ENCODE measurements around the gene C2orf72. TPM values are rescaled to one million over a fixed set of nuclear protein-coding genes. Genes with fewer than 3 reads are reported as not detected.

The C2orf72 gene
- total and polyA plus RNA-seq, 2 donors (not counting 3 experiments of a cell fraction or from before 2014, with no cell fraction given) = 0.01 to 0.11 TPM

- no peaks in the 10 kb centered on the region for H3K9me3 ChIP-seq (replicated peaks; ENCODE audit: control insufficient read depth, insufficient read depth, low read length)
- no peaks in the 10 kb centered on the region for H3K36me3 ChIP-seq (ENCODE audit: control insufficient read depth in 2 of 2, extremely low read depth in 1 of 2, insufficient read depth in 2 of 2, low read length in 2 of 2)
- dilution Hi-C loops (cut with MboI; ENCODE audit: extremely low pct_ligation_motif_present, low sequenced_read_pairs) = no loop called here
- BruUV-seq (replicated peaks) = no TSS peak
- POLR2A ChIA-PET = no interaction called here
- FAIRE-seq (no peak), DNase-seq (ENCODE audit: low read depth, low spot score) (no peak)
- no peaks in the 10 kb centered on the region for H3K4me1 ChIP-seq (ENCODE audit: control insufficient read depth, extremely low read depth, insufficient read depth, low read length)
- intact Hi-C loops (cut with micrococcal nuclease) = no loop called here
- H3K27ac ChIP-seq (ENCODE audit: insufficient read depth, low read depth, low read length) = no peak overlapping the region
- no peak overlapping the region for H3K4me3 ChIP-seq (replicated peaks in 1 of 3; ENCODE audit: insufficient read depth in 1 of 3, low read depth in 1 of 3, low read length in 3 of 3)
- no peak overlapping the region for H3K4me2 ChIP-seq (ENCODE audit: insufficient read depth, low read length)
- H3K79me2 ChIP-seq (ENCODE audit: control insufficient read depth, insufficient read depth, low read length) = no peaks in the 10 kb centered on the region
- H3K9ac ChIP-seq (replicated peaks; ENCODE audit: extremely low read depth, insufficient read depth, low read length) = no peak overlapping the region
- peaks cover 7 to 9% of the 10 kb centered on the region in 2 experiments for H3K27me3 ChIP-seq (ENCODE audit: control insufficient read depth in 2 of 2, insufficient read depth in 2 of 2, low read length in 2 of 2)
- no peak overlapping the region for H2AFZ ChIP-seq (ENCODE audit: low read depth, low read length)
- H4K20me1 ChIP-seq (replicated peaks; ENCODE audit: control insufficient read depth, extremely low read depth, insufficient read depth, low read length) = no peaks in the 10 kb centered on the region
- CTCF ChIA-PET = interaction anchor here (1.0 kb wide), 1 partner anchor 12 kb away, joined by 3 read pairs; no protein-coding TSS in a partner anchor
- TF ChIP-seq EZH2 (IDR thresholded peaks at IDR 0.05; ENCODE audit: borderline replicate concordance, low read depth, low read length, severe bottlenecking) (no peak), JUN (IDR thresholded peaks at IDR 0.05; ENCODE audit: borderline replicate concordance, insufficient read depth, insufficient read length, low read depth) (no peak), CTCF (IDR thresholded peaks at IDR 0.05; ENCODE audit: extremely low read depth in 1 of 2, insufficient read depth in 1 of 2, low read depth in 1 of 2, low read length in 2 of 2) (no peak), POLR2AphosphoS5 (IDR thresholded peaks at IDR 0.05; ENCODE audit: insufficient read depth, low read depth, low read length) (no peak), POLR2A (IDR thresholded peaks at IDR 0.05; ENCODE audit: low read depth, low read length) (no peak), GATA2 (IDR thresholded peaks at IDR 0.05; ENCODE audit: insufficient read depth, insufficient read length, low read depth, low read length) (no peak), MAX (IDR thresholded peaks at IDR 0.05; ENCODE audit: insufficient read depth, insufficient read length) (no peak), FOS (IDR thresholded peaks at IDR 0.05; ENCODE audit: borderline replicate concordance, insufficient read depth, low read length) (no peak), MYC (IDR thresholded peaks at IDR 0.05; ENCODE audit: low read depth, low read length) (no peak)
- H3K9me1 ChIP-seq (replicated peaks; ENCODE audit: control insufficient read depth, extremely low read depth, insufficient read depth, low read length) = no peaks in the 10 kb centered on the region
Measured at GRCh38 chr2:231012463-231012862, 24.9 kb upstream of the C2orf72 start.

All from endothelial cell of umbilical vein (primary cell).